NCI-H748 treated with DMSO at 0.1 percent for 48 hours (cell line): ENCODE results near the gene RC3H2.
A peak's percentile ranks its signal among the peaks of the same experiment; 100 is the strongest.
"Not testable (repeated sequence)": the region's sequence is repeated elsewhere in the genome, so short reads cannot be mapped to it uniquely, and the experiment has no call there.

ENCODE experiments used
- DNase-seq: peaks from one replicate; lab custom pipeline; 2025; lab: John Stamatoyannopoulos, UW

Gene RC3H2

GRCh38 chr9:122846371-122846940 lies 58.7 kb downstream of the RC3H2 start:
- DNase-seq = no peak

GRCh38 chr9:122845116-122845515 lies 60.0 kb downstream of the RC3H2 start:
- DNase-seq = no peak

- DNase-seq = no peak
These were observed 61.0 kb downstream of the RC3H2 start for GRCh38 chr9:122844137-122844536.

DNA sequence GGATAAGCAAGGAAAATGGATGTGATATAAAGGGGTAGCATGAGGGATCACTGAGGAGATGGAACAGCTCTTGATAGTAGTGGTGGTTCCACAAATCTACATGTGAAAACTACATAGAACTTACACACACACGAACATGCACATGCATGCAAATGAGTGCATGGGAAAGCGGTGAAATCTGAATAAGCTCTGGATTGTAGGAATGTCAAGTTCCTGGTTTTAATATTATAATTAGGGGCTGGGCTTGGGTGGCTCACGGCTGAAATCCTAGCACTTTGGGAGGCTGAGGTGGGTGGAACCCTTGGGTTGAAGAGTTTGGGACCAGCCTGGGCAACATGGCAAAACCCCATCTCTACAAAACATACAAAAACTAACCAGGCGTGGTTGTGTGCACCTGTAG lies 63.7 kb downstream of the RC3H2 start:
- no peak for DNase-seq

GRCh38 chr9:122838441-122838840 lies 66.7 kb downstream of the RC3H2 start:
- not testable (repeated sequence) for DNase-seq

GRCh38 chr9:122837266-122837850 lies 67.8 kb downstream of the RC3H2 start:
- no peak for DNase-seq

DNA sequence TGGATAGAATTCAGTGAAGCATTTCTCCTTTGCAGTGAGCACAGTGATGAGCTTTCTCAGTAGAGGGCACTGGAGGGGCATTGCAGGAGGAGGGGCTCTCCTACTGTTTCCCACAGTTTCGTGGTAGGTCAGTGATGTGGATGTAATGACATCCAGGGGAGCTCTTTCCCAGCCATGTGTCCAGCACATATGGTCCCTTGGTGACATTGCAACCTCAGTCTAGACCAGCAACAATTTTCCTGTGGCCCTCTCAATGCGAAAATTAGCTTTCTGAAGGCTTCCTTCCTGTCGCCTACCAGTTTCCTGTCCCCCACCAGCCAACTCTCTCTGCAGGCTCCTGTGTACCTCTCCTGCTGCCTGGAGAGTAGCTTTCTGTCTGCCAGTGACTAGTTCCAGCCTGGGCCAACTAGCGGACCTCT lies 69.8 kb downstream of the RC3H2 start:
- no peak for DNase-seq

DNA sequence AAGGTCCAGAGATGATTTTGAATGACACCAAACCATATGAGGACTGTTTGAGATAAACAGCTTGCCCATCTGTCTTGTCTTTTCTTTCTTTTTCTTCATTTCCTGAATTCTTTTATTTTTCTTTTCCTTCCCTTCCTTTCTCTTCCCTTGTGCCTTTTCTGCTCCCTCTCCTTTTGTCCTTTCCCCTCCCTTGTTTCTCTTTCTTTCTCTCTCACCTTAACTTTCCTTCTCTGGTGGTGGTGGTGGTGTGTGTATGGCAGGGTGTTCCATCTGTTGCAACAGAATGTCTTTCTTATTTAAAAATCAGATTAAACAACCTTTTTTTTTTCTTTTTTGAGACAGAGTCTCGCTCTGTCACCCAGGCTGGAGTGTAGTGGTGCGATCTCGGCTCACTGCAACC lies 73.0 kb downstream of the RC3H2 start:
- no peak for DNase-seq

GRCh38 chr9:122828965-122829284 lies 76.2 kb downstream of the RC3H2 start:
- not testable (repeated sequence) for DNase-seq

DNA sequence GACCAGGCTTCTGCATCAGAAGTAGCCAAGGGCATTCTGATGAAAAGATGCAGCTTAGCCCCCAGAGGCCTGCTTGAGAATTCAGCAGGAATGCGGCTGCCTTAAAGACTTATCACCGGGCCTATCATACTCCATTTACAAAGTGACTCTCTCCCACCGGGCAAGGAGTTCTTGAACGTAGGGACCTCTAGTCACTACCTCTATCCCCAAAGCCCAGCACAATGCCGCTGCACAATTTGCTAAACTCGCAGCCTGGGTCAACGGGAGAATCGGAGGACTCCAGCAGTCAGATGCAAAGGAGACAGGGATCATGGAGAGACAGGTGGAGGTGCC lies 77.4 kb downstream of the RC3H2 start:
- DNase-seq = no peak

DNA sequence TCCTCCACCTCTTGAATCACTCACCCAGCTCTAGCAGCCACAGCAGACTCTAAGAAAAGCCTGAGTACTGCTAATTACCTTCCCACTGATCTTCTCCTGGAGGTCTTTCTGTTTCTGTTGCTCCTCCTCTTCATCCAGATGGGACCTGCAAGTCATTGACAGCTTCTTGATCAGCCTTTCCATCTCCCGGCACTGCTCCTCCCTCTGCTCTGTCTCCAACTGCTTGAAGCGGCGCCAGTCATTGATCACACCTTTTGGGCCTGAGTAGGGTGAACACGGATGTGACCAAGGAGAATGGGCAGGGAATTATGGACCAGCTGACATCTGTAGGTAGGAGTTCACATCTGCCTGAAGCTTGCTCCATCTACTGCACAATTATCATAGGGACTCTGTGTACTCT lies 82.2 kb downstream of the RC3H2 start:
- no peak for DNase-seq

DNA sequence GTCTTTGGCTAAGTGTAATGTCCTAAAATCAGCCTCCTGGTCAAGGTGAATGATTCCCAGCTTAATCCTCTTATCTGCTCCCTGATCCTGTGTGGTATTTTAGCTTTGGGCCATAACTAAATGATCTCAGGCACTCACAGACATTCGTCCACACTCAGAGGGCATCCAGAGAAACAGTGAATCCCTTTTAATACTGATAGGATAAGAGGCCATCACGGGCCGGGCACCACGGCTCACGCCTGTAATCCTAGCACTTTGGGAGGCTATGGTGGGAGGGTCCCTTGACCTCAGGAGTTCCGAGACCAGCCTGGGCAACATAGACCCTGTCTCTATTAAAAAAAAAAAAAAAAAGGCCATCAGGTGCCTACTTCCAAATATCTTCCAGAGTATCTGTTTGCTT lies 83.1 kb downstream of the RC3H2 start:
- no peak for DNase-seq

DNA sequence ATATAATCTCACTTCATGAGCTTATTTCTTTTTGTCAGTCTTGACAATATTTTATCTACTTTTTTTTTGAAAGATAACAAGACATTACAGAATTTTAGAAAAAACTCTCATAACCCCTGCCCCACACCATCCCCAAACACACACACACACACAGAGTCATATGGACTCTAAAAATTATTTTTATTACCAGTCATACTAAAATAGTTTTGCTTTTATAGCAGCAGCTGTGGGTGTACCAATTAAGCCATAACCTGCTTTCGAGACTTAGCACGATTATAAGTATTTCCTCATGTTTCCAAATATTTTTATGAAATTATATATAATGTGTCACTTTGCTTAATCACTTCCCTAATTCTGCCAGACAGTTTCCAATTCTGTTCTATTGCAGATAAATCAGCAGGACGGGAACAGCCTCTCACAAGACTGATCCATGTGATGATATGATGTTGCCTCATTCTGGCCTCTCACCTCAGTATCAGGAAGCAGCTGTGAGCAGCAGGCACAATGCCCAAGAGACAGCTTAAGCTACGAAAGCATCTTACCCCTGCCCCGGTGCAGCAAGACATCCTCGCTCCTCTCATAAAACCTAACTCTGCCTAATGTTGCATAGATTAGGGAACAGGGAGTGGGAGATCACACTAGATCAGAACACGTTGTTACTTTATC lies 83.7 kb downstream of the RC3H2 start:
- DNase-seq = no peak

GRCh38 chr9:122820490-122820845 lies 84.7 kb downstream of the RC3H2 start:
- no peak for DNase-seq

DNA sequence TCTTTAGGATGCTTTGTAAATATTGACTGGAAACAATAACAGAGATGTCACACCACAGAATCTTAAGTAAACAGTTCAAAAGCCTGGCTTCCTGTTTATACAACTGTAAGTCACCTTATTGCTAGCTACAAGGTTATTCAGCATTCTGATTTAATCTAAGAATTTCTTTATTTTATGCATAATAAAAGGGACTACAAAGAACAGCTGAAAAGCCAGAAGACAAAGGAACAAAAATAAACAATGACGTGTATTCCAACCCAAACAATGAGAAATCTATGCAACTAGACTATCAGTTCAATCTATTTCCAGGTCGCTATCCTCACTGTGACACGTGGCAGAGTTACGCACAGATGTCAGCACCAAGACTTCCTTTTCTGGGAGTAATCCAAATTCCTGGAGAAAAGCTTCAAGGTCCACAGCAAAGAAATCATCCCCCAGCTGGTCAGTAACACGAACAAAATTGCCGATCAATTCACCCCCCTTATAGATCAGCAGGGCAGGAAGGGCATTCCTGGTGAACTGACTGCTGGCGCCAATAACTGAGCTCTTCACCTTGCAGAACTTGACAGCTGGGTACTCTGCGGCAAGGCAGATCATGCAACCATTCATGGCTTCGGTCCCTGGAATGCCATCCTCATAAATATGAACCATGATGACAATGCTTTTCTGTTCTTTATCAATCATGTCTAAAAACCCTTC lies 85.2 kb downstream of the RC3H2 start:
- no peak for DNase-seq

GRCh38 chr9:122819326-122819725 lies 85.8 kb downstream of the RC3H2 start:
- no peak for DNase-seq

- no peak for DNase-seq
These were observed 88.8 kb downstream of the RC3H2 start for GRCh38 chr9:122816163-122816867.

DNA sequence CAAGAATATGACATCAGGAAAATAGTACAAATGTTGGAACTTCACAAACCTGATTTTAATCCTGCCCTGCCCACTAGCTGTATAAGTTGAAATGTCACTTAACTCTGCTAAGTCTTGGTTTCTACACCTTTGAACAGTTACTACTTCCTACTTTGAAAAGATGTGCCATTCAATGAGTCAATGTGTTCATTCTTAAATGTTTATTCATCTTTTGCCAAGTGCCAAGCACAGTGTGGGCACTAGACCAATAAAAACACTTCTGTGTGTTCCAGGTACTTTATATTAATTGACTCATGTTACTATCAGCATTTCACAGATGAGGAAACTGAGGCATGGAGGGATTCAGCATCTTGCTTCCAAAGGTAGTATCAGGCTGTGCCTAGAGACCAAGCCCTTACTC lies 89.6 kb downstream of the RC3H2 start:
- DNase-seq = no peak

GRCh38 chr9:122814545-122814944 lies 90.6 kb downstream of the RC3H2 start:
- no peak for DNase-seq

DNA sequence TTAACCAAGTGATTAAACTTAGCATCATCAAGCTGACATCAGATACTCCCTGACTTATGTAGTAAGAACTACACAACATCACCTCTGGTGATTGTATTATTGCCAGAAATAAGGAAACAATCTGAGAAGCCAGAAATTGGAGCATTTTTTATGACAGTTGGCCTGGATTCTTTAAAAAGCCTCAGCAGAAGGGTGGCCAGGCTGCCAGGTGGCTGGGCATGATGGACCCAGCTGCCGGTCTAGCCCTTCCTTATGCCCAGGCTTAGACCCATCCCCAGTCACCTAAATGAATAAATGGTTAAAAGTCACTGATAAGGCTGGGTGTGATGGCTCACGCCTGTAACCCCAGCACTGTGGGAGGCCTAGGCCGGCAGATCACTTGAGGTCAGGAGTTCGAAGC lies 92.4 kb downstream of the RC3H2 start:
- DNase-seq = no peak

- DNase-seq = peak; percentile 85
These were observed 94.7 kb downstream of the RC3H2 start for GRCh38 chr9:122810306-122810946.

GRCh38 chr9:122809261-122809660 lies 95.9 kb downstream of the RC3H2 start:
- DNase-seq = peak; percentile 95
